GM06990 (cell line): ENCODE results near the gene ZC3H10.

Experiments used
- DNase-seq: peaks from one replicate; pipeline ENCODE4 v3.0.0-alpha.2; 2011; ENCODE audit not compliant: insufficient read length; ENCODE audit errors: extremely low read depth
- H3K27me3 ChIP-seq: replicated peaks from 2 replicates; pipeline ENCODE4 v1.6.0; 2011; ENCODE audit warnings: low read length; ENCODE audit not compliant: control insufficient read depth, insufficient read depth
- H3K36me3 ChIP-seq: 2 replicates; pipeline ENCODE4 v1.5.1; 2011; ENCODE audit warnings: low read length; ENCODE audit not compliant: control insufficient read depth, insufficient read depth
- H3K4me3 ChIP-seq: replicated peaks from 2 replicates; pipeline ENCODE4 v1.5.1; 2011; ENCODE audit warnings: low read depth, mild to moderate bottlenecking, control low read depth, low read length
- TF ChIP-seq, protein P1 (sequence below): IDR thresholded peaks from 2 replicates; pipeline ENCODE4 v1.5.1; 2011; ENCODE audit warnings: low read length, control low read depth, mild to moderate bottlenecking, inconsistent platforms; ENCODE audit not compliant: insufficient read depth, poor library complexity, severe bottlenecking

Gene ZC3H10

DNA sequence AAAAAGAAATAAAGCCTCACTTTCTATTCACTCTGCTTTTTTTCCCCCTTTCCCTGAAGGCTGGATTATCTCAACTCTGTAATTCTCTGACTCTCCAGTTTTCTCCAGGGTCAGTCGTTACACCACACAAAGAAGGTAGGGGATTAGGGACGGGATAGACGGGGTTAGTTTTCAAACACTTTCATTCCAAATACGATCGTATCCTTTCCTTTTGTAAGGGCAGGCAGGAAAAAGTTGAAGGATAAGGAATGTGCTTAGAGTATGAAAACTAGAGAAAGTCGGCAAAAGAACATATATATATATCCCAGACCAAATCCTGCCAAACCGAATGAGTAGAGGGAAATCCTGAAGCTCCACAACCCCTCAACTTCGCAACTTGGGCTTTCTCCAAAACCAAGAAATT is 9.4 kb downstream of the ZC3H10 start:
- DNase-seq = no peak
- TF ChIP-seq, protein P1, sequence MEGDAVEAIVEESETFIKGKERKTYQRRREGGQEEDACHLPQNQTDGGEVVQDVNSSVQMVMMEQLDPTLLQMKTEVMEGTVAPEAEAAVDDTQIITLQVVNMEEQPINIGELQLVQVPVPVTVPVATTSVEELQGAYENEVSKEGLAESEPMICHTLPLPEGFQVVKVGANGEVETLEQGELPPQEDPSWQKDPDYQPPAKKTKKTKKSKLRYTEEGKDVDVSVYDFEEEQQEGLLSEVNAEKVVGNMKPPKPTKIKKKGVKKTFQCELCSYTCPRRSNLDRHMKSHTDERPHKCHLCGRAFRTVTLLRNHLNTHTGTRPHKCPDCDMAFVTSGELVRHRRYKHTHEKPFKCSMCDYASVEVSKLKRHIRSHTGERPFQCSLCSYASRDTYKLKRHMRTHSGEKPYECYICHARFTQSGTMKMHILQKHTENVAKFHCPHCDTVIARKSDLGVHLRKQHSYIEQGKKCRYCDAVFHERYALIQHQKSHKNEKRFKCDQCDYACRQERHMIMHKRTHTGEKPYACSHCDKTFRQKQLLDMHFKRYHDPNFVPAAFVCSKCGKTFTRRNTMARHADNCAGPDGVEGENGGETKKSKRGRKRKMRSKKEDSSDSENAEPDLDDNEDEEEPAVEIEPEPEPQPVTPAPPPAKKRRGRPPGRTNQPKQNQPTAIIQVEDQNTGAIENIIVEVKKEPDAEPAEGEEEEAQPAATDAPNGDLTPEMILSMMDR = no peak
- Histone ChIP-seq H3K36me3 (peaks cover 5% of the 10 kb centered on the region), H3K27me3 (no peaks in the 10 kb centered on the region), H3K4me3 (peak overlapping the region; percentile 32)

DNA sequence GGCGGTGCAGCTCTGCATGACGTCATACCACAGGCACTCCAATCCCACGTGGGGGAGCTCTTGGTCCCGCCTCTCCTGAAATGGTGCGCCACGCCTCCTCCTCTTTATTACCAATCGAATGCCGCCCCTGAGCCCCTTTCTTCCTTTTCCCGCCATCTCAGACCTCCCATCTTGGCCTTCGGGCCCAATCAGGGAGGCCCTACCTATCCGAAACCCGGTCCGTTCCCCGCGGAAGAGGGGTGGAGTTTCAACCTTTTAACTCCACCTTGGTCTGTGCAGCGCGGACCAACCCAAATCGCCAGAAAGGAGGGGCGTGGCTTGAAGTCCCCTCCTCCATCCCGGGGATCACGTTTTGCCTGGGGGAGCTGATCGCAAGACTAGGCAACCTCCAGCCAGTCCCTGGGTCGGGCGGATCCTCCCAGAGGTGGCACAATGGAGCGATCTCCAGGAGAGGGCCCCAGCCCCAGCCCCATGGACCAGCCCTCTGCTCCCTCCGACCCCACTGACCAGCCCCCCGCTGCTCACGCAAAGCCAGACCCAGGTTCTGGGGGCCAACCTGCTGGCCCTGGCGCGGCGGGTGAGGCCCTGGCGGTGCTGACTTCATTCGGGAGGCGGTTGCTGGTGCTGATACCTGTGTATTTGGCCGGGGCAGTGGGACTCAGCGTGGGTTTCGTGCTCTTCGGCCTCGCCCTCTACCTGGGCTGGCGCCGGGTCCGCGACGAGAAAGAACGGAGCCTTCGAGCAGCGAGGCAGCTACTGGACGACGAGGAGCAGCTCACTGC is 10.0 kb downstream of the ZC3H10 start, which contains the start of gene ESYT1:
ESYT1 (plus strand) TSS at position 380 of the 782 bp plus-strand sequence; CDS start at position 433, 53 bp downstream.
- peak within 1 kb of the TSS; percentile 76 for H3K4me3 ChIP-seq
- H3K27me3 ChIP-seq = no peaks in the 10 kb centered on the region
- DNase-seq = peak; percentile 93
- TF ChIP-seq, protein P1 = no peak
- H3K36me3 ChIP-seq = peaks cover 5% of the 10 kb centered on the region

DNA sequence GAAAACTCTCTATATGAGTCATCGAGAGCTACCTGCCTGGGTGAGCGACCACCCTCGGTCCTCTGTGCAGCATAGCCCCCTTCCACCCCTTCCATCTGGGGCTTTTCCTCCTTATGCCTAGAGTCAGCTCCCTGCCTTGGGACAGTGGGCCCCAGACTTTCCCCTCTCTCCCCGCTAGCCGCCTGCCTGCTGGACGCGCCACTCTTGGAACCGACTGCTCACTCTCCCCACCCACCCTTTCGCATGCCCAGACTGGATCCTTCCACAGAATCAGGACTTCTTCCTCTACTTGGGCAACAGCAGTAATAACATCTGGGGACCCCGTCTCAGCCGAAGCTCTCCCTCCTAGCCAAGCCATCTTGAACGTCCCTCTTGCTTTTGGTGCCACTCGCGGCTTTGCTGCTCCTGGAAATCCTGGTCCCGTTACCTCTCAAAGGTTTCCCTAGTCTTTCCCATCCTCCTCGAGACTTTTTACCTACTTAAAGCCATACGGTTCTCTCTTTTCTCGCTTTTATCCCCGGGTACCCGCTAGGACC is 10.7 kb downstream of the ZC3H10 start:
- Histone ChIP-seq H3K27me3 (no peaks in the 10 kb centered on the region), H3K4me3 (peak overlapping the region; percentile 76), H3K36me3 (peaks cover 8% of the 10 kb centered on the region)
- peak; percentile 51 for DNase-seq
- TF ChIP-seq, protein P1 = no peak

DNA sequence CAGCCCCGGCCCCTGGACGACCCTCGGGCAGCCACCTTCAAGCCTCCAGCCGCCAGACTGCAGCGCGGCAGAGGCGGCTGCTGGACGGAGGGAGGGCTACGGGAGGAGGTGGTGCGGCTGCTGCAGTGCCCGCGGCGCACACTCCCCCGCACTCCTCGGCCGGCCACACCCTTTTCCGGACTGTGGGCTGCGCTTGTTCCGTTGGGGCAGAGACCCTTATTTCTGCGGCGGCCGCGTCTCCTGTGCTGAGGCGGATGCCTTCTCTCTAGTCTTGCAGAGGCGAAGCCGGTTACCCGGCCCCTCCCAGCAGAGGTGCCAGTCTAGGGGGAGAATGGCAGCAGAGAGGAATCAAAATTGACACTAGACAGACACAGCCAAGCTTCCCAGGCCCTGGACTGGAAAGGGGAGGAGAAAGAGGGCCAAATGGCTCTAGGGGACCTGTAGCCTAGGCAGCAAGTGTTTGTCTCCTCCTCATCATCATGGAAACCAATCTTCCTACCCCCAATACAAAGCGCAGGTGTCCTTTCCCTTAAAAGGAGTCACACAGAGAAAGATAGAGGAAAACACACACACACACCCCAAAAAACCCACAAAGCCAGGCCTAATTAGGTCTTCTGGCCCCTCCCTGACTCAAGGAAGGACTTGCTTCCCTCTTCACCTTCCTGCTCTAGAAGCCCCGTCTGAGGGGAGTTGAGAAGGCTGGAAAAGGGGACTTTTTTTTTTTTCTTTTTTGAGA is 11.3 kb downstream of the ZC3H10 start:
- H3K27me3 ChIP-seq = no peaks in the 10 kb centered on the region
- TF ChIP-seq, protein P1 = no peak
- DNase-seq = peak; percentile 84
- H3K4me3 ChIP-seq = peak overlapping the region; percentile 76
- peaks cover 10% of the 10 kb centered on the region for H3K36me3 ChIP-seq

DNA sequence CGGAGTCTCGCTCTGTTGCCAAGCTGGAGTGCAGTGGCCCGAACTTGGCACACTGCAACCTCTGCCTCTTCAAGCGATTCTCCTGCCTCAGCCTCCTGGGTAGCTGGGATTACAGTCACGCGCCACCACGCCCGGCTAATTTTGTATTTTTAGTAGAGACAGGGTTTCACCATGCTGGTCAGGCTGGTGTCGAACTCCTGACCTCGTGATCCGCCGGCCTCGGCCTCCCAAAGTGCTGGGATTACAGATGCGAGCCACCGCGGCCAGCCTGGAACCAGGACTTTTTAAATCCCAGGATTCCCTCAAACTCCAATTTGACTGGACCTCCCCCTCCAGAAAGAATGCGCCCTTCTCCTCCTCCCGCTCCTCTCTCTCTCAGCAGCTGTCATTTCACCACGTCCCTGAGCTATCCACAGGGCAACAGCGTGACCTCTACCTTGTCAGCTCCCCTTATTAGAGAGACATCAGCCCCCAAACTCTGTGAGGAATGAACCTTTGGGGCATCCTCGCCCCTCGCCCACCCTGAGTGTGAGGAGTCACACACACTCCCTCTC is 12.0 kb downstream of the ZC3H10 start:
- H3K27me3 ChIP-seq = no peaks in the 10 kb centered on the region
- H3K36me3 ChIP-seq = peaks cover 10% of the 10 kb centered on the region
- TF ChIP-seq, protein P1 = no peak
- peak overlapping the region; percentile 76 for H3K4me3 ChIP-seq
- DNase-seq = no peak
